Activated B cell treated with CpG ODN at 0.5 μM for 24 hours (primary cell): ENCODE results near the gene APMAP. TPM values are rescaled to one million over a fixed set of nuclear protein-coding genes. Genes with fewer than 3 reads are reported as not detected.

ENCODE experiments used
- ATAC-seq: fragments of 200-7000 bp; cut with Tn5 transposase; one replicate; pipeline ENCODE4 v1.10.0; 2021; ENCODE audit warnings: low read depth, mild to moderate bottlenecking, moderate library complexity
- CTCF ChIA-PET: fragments of 350-600 bp; sonication (Branson Sonifier 250); formaldehyde crosslinking; loops from one replicate; lab custom pipeline; 2021; ENCODE audit warnings: antibody characterized with exemption; lab: Charles Lee
- POLR2A ChIA-PET: fragments of 350-600 bp; sonication (Branson Sonifier 250); formaldehyde crosslinking; loops from one replicate; lab custom pipeline; 2021; ENCODE audit warnings: antibody characterized with exemption; lab: Charles Lee
- DNase-seq: peaks from one replicate; pipeline ENCODE4 v3.0.0; 2022
- H3K27ac Mint-ChIP-seq: one replicate; pipeline ENCODE4 v1.8.0; 2020; ENCODE audit warnings: mixed read lengths
- H3K27me3 Mint-ChIP-seq: one replicate; pipeline ENCODE4 v1.8.0; 2021; ENCODE audit warnings: mixed read lengths
- H3K36me3 Mint-ChIP-seq: one replicate; pipeline ENCODE4 v1.8.0; 2021; ENCODE audit warnings: low read depth, mixed read lengths
- H3K4me1 Mint-ChIP-seq: one replicate; pipeline ENCODE4 v1.8.0; 2021; ENCODE audit warnings: mixed read lengths
- H3K4me3 Mint-ChIP-seq: one replicate; pipeline ENCODE4 v1.8.0; 2020; ENCODE audit warnings: mild to moderate bottlenecking, mixed read lengths
- H3K9me3 Mint-ChIP-seq: one replicate; pipeline ENCODE4 v1.8.0; 2020; ENCODE audit warnings: mixed read lengths
- intact Hi-C: fragments of 100-400 bp; cut with micrococcal nuclease; formaldehyde crosslinking; loops from one replicate; pipeline ENCODE4 v1.15.1; 2024
- total RNA-seq: library from RNA; stranded (reverse); gene quantifications from 2 replicates; pipeline ENCODE4 v1.2.3, GENCODE V29; 2022
- TF ChIP-seq, protein P1 (sequence below): fragments of 200-600 bp; IDR thresholded peaks from one replicate; pipeline ENCODE4 v1.8.0; 2022; ENCODE audit warnings: antibody characterized with exemption, mild to moderate bottlenecking

Gene APMAP
- total RNA-seq, 1 donor from 2014 or later = 22.3 TPM

DNA sequence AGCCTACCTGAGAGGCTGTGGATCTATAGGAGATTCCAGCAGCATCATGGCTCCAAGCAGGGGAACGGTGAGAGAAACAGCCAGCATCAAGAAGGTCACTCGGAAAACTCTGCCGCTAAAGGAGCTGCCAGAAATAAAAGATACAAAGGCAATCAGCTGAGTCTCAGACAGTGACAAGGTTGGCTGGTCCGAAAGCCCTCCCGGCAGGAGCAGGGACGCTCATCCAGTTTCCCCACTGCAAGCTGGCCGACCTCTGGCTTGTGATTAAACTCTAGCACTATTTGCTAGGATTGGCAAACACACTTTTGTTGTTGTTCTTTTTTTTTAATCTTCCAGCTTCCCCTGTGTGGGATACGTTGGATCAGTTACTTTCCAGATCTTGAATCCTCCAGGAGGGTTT, 8.7 kb downstream of the APMAP start:
- peaks cover 59% of the 10 kb centered on the region for H3K36me3 Mint-ChIP-seq
- ATAC-seq = no peak
- intact Hi-C loops = no loop called here
- POLR2A ChIA-PET = no interaction called here
- H3K4me1 Mint-ChIP-seq = peaks cover 14% of the 10 kb centered on the region
- CTCF ChIA-PET = no interaction called here
- DNase-seq = no peak
- H3K27me3 Mint-ChIP-seq = no peaks in the 10 kb centered on the region
- H3K27ac Mint-ChIP-seq = no peak overlapping the region
- no peaks in the 10 kb centered on the region for H3K9me3 Mint-ChIP-seq
- TF ChIP-seq, protein P1, sequence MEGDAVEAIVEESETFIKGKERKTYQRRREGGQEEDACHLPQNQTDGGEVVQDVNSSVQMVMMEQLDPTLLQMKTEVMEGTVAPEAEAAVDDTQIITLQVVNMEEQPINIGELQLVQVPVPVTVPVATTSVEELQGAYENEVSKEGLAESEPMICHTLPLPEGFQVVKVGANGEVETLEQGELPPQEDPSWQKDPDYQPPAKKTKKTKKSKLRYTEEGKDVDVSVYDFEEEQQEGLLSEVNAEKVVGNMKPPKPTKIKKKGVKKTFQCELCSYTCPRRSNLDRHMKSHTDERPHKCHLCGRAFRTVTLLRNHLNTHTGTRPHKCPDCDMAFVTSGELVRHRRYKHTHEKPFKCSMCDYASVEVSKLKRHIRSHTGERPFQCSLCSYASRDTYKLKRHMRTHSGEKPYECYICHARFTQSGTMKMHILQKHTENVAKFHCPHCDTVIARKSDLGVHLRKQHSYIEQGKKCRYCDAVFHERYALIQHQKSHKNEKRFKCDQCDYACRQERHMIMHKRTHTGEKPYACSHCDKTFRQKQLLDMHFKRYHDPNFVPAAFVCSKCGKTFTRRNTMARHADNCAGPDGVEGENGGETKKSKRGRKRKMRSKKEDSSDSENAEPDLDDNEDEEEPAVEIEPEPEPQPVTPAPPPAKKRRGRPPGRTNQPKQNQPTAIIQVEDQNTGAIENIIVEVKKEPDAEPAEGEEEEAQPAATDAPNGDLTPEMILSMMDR = no peak
- no peak overlapping the region for H3K4me3 Mint-ChIP-seq

DNA sequence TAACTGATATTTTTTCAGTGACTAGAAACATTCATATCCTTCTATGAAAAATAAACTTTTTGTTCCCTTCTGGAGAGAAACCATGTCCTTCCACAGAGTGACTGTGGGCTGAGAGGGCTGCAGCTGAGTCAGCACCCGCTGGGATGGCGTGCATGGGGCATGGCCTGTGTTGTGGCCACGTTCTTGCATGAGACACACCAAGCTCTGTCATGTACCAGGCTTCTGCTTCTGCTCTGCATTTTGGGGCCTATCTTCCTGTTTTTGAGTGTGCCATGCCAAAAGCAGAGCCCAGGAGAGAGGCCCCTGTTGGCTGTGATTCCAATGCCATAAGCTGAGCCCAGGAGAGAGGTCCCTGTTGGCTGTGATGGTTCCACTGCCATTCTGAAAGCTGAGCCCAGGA, 10.8 kb downstream of the APMAP start:
- no peak overlapping the region for H3K4me3 Mint-ChIP-seq
- H3K27me3 Mint-ChIP-seq = no peaks in the 10 kb centered on the region
- H3K4me1 Mint-ChIP-seq = peaks cover 11% of the 10 kb centered on the region
- H3K27ac Mint-ChIP-seq = no peak overlapping the region
- ChIA-PET CTCF (no interaction called here), POLR2A (no interaction called here)
- DNase-seq (no peak), ATAC-seq (no peak)
- peaks cover 75% of the 10 kb centered on the region for H3K36me3 Mint-ChIP-seq
- H3K9me3 Mint-ChIP-seq = peaks cover 4% of the 10 kb centered on the region
- TF ChIP-seq, protein P1 = no peak
- intact Hi-C loops = no loop called here

DNA sequence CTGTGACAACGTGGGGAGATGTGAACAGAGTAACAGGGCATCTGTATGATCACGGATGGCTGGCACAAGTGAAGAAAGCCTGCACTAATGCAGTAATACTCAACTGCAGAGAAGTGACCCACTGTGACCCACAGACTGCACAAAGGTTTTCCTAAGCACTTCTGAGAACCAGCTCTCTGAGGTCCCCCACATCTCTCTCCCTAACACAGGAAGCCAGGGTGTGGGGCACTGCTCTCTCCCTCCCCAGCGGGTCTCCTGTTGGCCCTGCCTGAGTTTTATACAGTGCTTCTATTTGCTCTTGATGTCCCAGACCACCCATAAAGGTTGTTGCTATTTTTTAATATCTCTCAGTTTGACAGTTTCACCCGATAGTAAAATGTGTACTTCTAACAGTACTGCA, 11.3 kb downstream of the APMAP start:
- intact Hi-C loops = no loop called here
- H3K27ac Mint-ChIP-seq = no peak overlapping the region
- peaks cover 80% of the 10 kb centered on the region for H3K36me3 Mint-ChIP-seq
- POLR2A ChIA-PET = no interaction called here
- TF ChIP-seq, protein P1 = no peak
- no peak overlapping the region for H3K4me3 Mint-ChIP-seq
- no peak for DNase-seq
- peaks cover 11% of the 10 kb centered on the region for H3K4me1 Mint-ChIP-seq
- H3K9me3 Mint-ChIP-seq = peaks cover 8% of the 10 kb centered on the region
- no peaks in the 10 kb centered on the region for H3K27me3 Mint-ChIP-seq
- ATAC-seq = no peak
- CTCF ChIA-PET = no interaction called here

DNA sequence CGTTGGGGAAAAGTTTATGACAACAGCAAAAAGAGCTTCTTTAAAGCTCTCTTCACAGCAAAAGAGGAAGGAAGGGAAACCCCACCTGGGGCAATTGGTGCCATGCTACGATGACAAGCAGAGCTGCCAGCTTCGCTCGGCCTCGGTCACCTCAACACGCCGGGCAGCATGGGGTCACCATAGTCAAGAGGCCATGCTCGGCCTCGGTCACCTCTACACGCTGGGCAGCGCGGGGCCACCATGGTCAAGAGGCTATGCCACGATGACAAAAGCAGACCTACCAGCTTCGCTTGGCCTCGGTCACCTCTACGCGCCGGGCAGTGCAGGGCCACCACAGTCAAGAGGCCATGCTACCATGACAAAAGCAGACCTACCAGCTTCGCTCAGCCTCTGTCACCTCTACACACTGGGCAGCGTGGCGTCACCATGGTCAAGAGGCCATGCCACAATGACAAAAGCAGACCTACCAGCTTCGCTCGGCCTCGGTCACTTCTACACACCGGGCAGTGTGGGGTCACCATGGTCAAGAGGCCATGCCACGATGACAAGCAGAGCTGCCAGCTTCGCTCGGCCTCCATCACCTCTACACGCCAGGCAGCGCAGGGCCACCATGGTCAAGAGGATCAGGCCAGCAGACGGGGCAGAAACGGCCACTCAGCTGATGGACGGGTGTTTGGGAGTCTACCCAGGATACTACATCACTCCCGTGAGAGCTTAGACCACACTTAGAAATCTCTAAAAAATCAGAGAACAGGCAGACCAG, 12.1 kb downstream of the APMAP start:
- H3K4me3 Mint-ChIP-seq = no peak overlapping the region
- no peak for DNase-seq
- POLR2A ChIA-PET = no interaction called here
- no peak overlapping the region for H3K27ac Mint-ChIP-seq
- TF ChIP-seq, protein P1 = no peak
- peaks cover 11% of the 10 kb centered on the region for H3K4me1 Mint-ChIP-seq
- H3K36me3 Mint-ChIP-seq = peaks cover 85% of the 10 kb centered on the region
- peaks cover 11% of the 10 kb centered on the region for H3K9me3 Mint-ChIP-seq
- H3K27me3 Mint-ChIP-seq = no peaks in the 10 kb centered on the region
- intact Hi-C loops = no loop called here
- no peak for ATAC-seq
- CTCF ChIA-PET = no interaction called here

DNA sequence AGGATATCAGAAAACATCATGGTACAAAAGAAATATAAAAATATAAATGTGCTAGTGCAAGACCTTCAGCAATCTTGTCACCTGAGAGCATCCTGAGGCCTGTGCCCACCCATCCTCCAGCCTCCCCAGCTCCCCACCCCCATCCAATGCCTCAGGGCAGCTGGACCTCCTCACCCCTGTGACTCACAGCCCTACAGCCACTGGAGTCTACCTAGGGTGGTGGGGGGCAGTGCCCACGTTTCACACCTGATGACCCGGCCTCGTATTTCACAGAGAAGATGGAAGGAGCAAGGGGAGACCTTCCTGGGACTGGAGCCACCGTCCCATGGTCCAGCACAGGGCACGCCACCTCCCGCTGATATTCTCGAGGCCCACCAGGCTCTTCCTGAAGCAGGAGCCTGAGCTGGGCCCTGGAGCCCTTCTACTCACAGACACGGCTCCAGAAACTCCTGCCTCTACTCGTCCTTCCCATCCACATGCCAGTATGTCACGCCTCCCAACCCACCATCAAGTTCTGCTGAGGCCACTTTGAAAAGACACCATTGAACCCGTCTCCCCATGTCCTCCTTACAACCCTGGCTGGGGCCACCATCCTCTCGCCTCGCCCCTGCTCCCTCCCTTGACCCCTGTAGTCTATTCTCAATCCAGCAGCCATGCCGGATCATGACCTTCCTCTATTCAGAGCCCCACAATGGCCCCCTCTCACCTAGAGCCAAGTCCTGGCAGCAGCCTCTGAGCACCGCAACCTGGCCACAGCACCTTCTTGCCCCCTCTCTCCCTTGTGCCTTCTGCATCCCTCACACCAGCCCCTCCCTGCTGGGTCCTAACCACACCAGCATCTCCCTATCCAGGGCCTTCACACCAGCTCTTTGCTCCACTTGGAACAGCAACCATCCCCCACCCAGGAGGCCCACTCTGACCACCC, 13.3 kb downstream of the APMAP start:
- no peak for DNase-seq

More for the DNA sequence above, 13.3 kb downstream of the APMAP start:
- H3K4me1 Mint-ChIP-seq = peaks cover 7% of the 10 kb centered on the region
- POLR2A ChIA-PET = no interaction called here
- intact Hi-C loops = no loop called here
- H3K9me3 Mint-ChIP-seq = peaks cover 11% of the 10 kb centered on the region
- H3K27ac Mint-ChIP-seq = no peak overlapping the region
- no peak overlapping the region for H3K4me3 Mint-ChIP-seq
- TF ChIP-seq, protein P1 = no peak
- CTCF ChIA-PET = no interaction called here
- peaks cover 90% of the 10 kb centered on the region for H3K36me3 Mint-ChIP-seq
- H3K27me3 Mint-ChIP-seq = no peaks in the 10 kb centered on the region
- ATAC-seq = no peak
